ENCODE measurements around the gene EML6.
A peak's percentile ranks its signal among the peaks of the same experiment; 100 is the strongest.

The EML6 gene

GRCh38 chr2:54891909-54892308 lies 168.4 kb downstream of the EML6 start:
- DNase-seq, result no peak

GRCh38 chr2:54894467-54894866 lies 171.0 kb downstream of the EML6 start:
- no peak for DNase-seq

- DNase-seq, result no peak
Observed at GRCh38 chr2:54895730-54896129, 172.3 kb downstream of the EML6 start.

GRCh38 chr2:54897420-54898310 lies 174.2 kb downstream of the EML6 start:
- DNase-seq, result peak; percentile 37

GRCh38 chr2:54898456-54899226 lies 175.2 kb downstream of the EML6 start:
- peak; percentile 61 for DNase-seq

GRCh38 chr2:54899576-54900200 lies 176.2 kb downstream of the EML6 start:
- peak; percentile 97 for DNase-seq

GRCh38 chr2:54901224-54901986 lies 177.9 kb downstream of the EML6 start:
- DNase-seq, result no peak

GRCh38 chr2:54902763-54903162 lies 179.3 kb downstream of the EML6 start:
- DNase-seq, result no peak

GRCh38 chr2:54903736-54904554 lies 180.5 kb downstream of the EML6 start:
- DNase-seq, result no peak

GRCh38 chr2:54904836-54905235 lies 181.4 kb downstream of the EML6 start:
- DNase-seq, result no peak

GRCh38 chr2:54906716-54907115 lies 183.3 kb downstream of the EML6 start:
- peak; percentile 63 for DNase-seq

- DNase-seq, result no peak
Observed at GRCh38 chr2:54907663-54908062, 184.2 kb downstream of the EML6 start.

GRCh38 chr2:54908591-54908990 lies 185.1 kb downstream of the EML6 start:
- no peak for DNase-seq

- no peak for DNase-seq
Observed at GRCh38 chr2:54909001-54909400, 185.5 kb downstream of the EML6 start.

- no peak for DNase-seq
Observed at GRCh38 chr2:54912305-54912704, 188.8 kb downstream of the EML6 start.

- no peak for DNase-seq
Observed at GRCh38 chr2:54912893-54913292, 189.4 kb downstream of the EML6 start.

GRCh38 chr2:54914637-54915036 lies 191.2 kb downstream of the EML6 start:
- no peak for DNase-seq

- no peak for DNase-seq
Observed at GRCh38 chr2:54915101-54915500, 191.6 kb downstream of the EML6 start.

- DNase-seq, result no peak
Observed at GRCh38 chr2:54916637-54917036, 193.2 kb downstream of the EML6 start.

GRCh38 chr2:54918647-54919280 lies 195.3 kb downstream of the EML6 start:
- no peak for DNase-seq

- DNase-seq, result no peak
Observed at GRCh38 chr2:54920660-54921059, 197.2 kb downstream of the EML6 start.
